HG03457 (cell line): ENCODE results near the gene RAD21L1.

Experiments used
- ATAC-seq: cut with Tn5 transposase; IDR thresholded peaks from one replicate; pipeline ENCODE4 v1.9.1; 2021; ENCODE audit warnings: moderate number of reproducible peaks; ENCODE audit not compliant: unreplicated experiment

Gene RAD21L1

GRCh38 chr20:1293641-1294379, 68.0 kb downstream of the RAD21L1 start:
- no peak for ATAC-seq

- ATAC-seq, result no peak
These were observed 68.7 kb downstream of the RAD21L1 start for GRCh38 chr20:1294497-1294896.

DNA sequence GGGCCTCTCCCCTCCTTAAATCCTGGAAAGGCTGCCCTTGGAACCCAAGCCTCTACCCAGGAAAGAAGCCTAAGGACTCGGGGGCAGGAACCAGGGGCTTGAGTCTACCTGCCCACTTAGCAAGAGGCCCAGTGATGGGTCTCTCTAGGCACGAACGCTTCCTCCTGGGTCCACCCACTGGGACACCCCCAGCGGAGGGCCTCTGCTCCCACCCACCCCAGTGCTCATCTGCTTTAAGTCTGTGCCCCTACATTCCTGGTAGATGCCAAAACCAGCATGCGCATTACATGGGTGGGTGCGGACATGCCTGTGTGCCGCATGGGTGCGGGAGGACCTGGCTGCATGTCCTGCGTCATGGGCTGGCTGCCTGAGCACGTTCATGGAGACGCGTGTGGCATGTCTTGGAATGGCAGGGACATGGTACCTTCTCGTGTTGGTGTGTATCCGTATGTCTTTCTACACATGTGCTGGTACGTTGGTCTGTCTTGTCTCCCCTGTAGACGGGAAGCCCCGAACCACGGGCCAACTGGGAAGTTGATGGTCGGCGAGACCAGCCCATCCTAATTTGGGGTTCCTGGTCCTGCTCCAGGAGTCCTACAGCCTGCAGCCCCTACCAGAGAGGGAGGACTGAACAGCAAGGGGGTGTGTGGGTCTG, 69.6 kb downstream of the RAD21L1 start:
- ATAC-seq, result no peak

DNA sequence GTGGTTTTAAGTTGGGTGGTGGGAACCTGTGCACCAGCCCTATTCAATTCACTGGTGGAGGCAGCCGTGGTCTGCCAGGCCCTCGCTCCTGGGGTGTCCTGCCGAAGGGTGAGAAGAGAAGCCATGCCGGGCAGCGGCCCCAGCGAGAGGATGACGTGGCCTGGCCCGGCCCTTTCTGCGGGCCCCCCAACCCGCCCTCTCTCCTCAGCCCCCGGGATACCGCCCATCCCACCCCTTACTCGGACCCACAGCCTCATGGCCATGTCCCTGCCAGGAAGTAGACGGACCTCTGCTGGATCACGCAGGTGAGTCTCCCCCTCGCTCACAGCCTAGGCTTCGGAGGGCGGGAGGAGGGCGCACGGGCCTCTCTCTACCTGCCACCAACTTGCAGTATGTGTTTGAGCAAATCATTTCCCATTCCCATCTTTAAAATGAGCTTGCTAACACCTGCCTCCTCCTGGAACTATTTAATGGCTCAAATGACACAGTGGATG, 70.3 kb downstream of the RAD21L1 start:
- ATAC-seq, result no peak

GRCh38 chr20:1296922-1297321, 71.1 kb downstream of the RAD21L1 start:
- no peak for ATAC-seq

DNA sequence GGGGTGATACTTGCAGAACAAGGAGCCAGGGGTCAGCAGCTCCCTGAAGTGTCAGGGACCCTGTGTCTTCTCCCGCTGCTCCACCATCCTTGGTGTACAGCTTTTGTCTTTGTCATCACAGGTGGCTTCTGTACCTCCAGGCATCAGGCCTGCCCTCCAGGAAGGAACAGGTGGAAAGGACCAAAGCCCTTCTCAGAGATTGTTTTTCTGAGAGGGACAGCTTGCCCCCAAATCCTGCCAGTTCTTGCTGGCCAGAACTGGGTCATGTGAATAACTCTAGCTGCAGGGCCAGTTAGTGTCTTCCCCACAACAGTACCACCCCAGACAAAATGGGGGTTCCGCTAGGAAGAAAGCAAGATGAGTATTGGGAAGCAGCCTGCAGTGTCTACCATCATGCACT, 71.6 kb downstream of the RAD21L1 start:
- no peak for ATAC-seq

DNA sequence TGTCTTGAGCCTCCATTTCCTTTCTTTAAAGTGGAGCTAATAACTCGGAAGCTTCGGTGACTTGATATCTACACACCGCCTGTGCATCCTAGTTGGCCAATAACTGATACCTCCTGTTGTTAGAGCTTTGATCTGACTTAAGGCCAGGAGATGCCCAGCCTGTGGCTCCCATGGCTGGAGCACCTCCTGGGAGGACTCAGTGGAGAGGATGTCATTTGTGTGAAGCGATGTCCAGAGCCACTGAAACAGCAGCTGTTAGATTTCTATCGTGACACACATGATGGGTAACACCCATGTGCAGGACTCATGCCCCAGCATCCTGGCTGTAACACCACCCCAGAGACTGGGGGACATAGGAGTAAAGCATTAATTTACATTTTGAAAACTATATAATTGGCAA, 72.3 kb downstream of the RAD21L1 start:
- no peak for ATAC-seq

DNA sequence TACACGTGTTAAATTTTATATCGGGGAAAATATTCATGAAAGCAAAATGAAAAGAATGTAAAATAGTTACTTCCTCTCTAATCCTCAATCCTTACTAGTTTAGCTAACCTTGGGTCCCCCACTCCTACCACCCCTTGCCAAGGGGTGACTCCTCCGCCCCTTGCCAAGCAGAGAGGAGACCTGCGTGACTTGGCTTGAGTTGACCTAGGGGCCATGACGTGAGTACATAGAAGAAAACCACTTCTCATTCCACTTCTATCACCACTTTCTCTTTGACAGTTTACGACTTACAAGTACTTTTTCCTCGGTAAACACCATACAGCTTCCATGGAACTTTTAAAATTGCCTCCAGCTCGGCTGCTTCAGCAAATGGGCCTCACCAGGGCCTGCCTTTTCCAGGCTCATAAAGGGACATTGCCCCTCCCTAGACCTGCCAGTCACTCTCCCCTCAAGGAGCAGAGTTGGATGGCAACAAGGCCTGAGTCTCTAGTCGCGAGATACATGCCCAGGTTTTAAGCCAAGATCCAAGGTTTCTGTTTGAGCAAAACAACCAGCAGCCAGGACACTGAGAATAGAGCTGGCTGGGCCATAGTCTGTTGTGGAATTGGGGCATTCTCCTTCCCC, 73.2 kb downstream of the RAD21L1 start:
- ATAC-seq, result no peak

- ATAC-seq, result no peak
These were observed 73.7 kb downstream of the RAD21L1 start for GRCh38 chr20:1299522-1299921.

DNA sequence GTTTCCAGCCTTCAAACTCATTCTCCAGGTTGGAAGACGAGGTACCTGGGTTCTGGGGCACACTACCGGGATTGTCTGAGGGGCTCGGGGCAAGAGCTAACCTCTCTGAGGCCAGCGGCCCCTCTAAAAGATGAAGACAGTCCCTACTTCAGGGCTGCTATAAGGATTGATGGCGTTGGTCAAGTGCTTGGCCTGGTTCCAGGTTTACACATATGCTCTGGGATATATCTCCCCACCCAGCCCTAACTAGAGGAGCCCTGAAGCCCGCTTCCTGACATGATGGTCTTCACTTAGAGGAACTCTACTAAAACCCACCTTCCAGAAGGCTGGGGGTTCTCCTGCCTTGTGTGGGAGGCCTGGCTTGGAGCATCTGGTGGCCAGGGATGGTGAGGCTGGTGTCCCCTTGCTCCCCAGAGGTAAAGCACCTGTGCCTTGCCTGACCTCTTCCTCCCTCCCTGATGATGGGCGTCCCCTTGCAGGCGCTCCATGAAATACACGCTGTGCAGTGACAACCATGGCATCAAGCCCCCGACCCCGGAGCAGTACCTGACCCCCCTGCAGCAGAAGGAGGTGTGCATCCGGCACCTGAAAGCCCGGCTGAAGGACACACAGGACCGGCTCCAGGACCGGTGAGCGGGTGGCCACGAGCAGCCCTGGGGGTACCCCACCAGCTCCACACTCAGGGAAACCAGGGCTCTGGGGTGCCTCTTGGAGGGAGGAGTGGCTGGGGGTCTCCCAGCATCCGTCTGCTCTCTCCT, 74.4 kb downstream of the RAD21L1 start:
- ATAC-seq, result no peak

DNA sequence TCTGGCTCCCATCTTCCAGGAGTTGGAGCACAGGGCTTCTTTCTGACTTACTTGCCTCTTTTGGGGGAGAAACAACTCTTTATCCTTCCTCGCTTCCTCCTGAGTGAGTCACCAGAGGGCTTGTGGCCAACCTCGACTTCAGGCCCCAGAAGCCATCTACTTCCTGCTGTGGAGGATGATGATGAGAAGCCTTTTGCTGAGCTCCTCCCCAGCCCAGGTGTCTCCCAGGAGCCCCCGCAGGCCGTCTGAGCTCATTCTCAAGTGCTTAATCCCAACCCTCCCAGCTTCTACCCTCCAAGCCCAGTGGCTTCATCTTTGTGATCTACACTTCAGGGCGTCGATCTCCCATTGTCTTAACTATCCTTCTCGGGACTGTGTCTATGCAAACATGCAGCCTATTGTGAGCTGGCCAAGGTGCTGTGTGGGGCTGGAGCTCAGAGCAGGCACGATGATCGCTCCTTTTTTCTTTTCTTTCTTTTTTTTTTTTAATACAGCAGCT, 75.2 kb downstream of the RAD21L1 start:
- ATAC-seq, result no peak

DNA sequence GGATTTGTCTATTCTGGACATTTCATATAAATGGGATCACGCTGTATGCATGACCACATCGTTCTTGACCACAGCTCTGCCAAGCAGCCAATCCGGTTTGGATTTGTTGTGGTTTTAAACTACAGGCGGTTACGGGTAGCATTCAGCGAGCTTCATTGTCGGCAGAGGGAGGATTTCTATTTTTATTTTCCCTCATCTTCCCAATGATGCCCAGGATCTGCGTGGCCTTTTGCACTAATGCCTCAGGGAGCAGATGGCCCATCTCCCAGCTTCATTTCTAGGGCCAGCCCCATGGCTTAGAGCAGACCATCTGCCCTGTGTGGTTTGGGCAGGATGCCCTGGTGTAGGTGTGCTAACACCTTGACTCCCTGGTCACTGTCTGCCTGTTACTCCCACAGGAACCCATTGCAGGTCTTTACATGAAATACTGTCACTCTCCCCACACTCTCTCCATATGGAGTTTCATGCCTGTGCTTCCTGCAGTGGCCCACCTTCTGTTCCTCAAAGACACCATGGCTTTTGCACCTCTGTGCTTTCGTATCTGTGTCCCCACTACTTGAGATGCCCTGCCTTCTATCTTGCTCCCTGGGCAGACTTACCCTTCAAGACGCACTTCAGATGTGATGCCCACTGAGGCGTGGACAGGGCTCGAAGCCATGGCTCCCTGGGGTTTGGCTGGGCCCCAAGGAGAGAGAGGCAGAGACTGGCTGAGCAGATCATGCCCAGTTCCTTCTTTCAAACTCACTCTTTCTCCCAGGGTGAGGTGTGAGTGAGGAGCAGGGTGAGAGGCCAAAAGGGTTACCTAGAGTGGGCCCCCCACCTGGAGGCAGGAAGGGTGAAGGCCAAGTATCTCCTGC, 77.1 kb downstream of the RAD21L1 start:
- ATAC-seq, result no peak

- ATAC-seq, result no peak
These were observed 79.1 kb downstream of the RAD21L1 start for GRCh38 chr20:1304710-1305515.
